ENCODE measurements around the gene ENDOD1.

DNA sequence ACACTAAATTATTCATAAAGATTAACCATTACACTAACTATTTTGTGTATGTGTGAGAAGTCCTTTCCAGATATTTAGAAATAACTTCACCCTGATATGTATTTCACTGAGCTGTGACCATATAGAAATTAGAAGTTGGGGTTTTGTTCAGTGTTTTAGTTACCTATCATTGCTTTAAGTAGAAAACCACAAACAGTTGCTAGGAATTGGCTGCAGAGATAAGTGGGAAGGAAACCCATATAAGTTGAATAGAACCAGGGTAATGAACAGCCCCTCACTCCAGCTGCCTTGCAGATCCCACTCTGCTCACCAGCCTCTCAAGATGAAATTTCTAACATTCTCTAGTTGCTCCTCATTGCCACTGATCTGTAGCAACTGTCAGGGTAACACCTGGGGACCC is 12.7 kb upstream of the ENDOD1 start:
- TF ChIP-seq, protein P1, sequence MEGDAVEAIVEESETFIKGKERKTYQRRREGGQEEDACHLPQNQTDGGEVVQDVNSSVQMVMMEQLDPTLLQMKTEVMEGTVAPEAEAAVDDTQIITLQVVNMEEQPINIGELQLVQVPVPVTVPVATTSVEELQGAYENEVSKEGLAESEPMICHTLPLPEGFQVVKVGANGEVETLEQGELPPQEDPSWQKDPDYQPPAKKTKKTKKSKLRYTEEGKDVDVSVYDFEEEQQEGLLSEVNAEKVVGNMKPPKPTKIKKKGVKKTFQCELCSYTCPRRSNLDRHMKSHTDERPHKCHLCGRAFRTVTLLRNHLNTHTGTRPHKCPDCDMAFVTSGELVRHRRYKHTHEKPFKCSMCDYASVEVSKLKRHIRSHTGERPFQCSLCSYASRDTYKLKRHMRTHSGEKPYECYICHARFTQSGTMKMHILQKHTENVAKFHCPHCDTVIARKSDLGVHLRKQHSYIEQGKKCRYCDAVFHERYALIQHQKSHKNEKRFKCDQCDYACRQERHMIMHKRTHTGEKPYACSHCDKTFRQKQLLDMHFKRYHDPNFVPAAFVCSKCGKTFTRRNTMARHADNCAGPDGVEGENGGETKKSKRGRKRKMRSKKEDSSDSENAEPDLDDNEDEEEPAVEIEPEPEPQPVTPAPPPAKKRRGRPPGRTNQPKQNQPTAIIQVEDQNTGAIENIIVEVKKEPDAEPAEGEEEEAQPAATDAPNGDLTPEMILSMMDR (IDR thresholded peaks at IDR 0.05) = no peak
- no peak for TF ChIP-seq CBX8 (IDR thresholded peaks at IDR 0.05)
- TF ChIP-seq RFX5 (IDR thresholded peaks at IDR 0.05) = no peak
- TF ChIP-seq, protein P2, sequence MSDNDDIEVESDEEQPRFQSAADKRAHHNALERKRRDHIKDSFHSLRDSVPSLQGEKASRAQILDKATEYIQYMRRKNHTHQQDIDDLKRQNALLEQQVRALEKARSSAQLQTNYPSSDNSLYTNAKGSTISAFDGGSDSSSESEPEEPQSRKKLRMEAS (IDR thresholded peaks at IDR 0.05) = no peak
- TF ChIP-seq RAD21 (conservative IDR thresholded peaks at IDR 0.05 in 1 of 2, IDR thresholded peaks at IDR 0.05 in 1 of 2) = no peak
- no peak for TF ChIP-seq POLR2A (IDR thresholded peaks at IDR 0.05; ENCODE audit: low read length)
- no peak for TF ChIP-seq RCOR1 (IDR thresholded peaks at IDR 0.05; ENCODE audit: low read depth, low read length)
- TF ChIP-seq EP300 (IDR thresholded peaks at IDR 0.05) = no peak
- TF ChIP-seq ESRRA (IDR thresholded peaks at IDR 0.05; ENCODE audit: borderline replicate concordance, low read length) = no peak
- TF ChIP-seq NR3C1 (IDR thresholded peaks at IDR 0.05) = no peak
- no peak for TF ChIP-seq MAZ (IDR thresholded peaks at IDR 0.05; ENCODE audit: borderline replicate concordance, low read depth, low read length)

Measured in A549 (cell line).